Ammon's horn (tissue), 1 donor: ENCODE results near the gene MMAB.

Experiments used
- DNase-seq: peaks from one replicate; pipeline ENCODE4 v3.0.0-alpha.2; 2016; ENCODE audit warnings: low spot score

Gene MMAB

DNA sequence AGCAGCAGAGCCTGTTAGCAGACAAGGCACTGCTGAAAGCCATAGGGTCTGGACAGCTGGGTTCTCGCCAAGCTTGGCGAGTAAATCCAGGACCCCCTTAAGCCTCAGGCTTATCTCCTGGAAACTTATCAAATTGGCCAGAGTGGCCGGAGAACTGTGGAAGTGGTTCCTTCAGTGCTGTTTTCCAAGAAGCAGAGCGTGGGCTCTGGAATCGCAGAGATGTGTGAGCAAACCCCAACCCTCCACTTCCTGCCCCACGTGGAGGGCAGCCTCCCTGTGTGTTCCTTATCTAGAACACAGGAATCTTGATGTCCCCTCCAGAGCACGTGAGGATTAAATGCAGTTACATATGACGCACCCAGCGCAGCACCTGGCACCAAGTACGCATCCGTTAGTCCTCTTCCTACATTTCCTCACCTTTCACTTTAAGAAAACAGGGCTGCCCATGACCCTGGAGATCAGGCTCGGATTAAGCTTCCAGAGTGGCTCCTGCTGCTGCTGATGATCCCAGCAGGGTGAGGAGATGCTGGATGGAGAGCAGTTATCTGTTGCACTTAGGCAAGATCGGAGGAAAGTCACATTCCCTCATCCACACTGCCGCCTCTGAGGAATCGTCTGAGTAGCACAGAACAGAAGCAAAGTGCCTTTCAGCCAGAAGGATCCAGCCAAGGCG, 35.0 kb downstream of the MMAB start:
- no peak for DNase-seq

DNA sequence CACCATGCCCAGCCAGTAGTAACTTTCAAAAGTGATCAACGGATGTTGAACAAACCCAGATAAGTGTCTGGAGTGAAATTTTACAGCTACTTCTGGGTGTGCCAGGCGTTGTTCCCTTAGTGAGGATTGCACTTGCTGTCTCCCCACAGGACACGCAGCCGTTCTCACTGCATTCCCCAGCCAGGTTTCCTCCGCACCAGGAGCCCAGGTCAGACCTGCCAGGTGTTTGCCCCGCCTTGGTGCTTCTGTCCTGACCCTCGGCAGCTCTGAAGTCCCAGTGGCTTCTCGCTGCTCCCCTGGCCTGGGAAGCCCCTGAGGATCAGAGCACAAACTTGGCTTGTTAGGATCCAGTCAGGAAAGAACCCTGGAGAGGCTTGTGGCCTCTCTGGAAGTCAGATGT, 36.2 kb downstream of the MMAB start:
- DNase-seq, result no peak

DNA sequence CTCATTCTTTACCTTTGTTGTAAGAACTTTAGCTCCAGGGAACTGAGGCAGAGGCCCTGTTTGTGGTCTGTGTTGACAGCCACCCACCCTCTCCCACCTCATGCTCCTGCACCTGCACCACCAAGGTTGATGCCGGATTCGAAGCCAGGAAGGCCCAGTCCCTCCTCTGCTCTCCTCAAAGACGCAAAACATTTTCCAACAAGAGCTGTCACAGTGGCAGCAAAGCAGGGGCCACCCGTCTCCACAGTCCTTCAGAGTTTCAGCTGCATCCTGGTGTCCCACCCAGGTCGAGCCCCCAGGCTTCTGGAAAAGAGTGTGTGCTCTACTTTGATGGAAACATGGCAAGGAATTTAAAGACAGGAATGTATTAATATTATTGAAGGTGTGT, 37.4 kb downstream of the MMAB start:
- no peak for DNase-seq

DNA sequence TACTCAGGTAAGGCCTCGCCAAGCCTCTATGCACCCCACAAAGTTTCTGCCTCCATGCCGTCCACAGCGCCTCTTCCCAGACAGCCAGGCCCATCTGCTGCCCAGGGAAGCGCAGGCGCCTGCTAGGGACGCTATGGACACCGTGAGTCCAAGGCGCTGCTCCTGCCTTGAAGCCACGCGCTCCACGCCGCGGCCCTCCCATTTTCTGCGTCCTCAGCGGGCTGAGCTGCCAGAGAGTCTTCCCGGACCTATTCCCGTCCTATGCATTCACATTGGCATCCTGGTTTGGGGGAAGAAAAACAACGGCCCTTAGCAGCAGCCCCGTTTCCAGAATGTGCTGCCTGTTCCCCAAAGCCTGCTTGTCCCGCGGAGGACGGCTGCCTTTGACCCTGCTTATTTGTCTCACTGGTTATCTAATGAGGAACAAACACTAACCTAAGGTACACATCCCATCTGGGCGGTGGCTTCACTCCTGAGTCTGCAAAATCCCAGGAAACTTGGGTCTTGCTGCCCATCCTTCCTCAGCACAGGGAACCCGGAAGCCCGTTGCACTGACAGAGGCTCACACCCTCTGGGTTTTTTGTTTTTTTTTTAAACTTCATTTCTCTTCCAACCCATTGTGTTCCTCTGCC, 38.0 kb downstream of the MMAB start:
- DNase-seq, result no peak

DNA sequence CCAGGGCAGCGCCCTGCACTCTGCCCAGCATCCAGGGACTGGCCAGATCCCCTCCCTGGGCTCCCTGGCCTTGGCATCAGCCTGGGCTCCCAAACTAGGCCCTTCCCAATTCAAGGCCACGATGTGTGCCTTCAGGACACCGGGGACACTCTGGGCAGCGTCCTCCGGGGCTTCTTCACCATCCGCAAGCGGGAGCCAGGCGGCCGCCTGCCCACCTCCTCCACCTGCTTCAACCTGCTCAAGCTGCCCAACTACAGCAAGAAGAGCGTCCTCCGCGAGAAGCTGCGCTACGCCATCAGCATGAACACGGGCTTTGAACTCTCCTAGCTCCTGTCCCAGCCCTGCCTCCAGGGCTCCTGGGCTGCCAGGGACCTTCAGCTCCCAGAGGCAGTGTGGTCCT, 38.8 kb downstream of the MMAB start:
- DNase-seq, result no peak

DNA sequence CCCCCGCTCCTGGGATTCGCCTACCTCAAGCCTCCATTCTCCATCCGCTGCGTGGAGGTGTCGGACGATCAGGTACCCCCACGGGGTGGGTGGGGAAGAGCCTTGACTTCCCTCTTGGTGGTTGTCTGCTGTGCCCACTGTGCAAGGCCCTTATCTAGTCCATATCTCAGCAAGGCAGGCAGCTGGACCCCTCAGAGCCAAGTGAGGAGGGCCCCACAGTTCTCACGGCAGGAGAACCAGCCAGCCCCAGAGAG, 39.9 kb downstream of the MMAB start:
- no peak for DNase-seq

DNA sequence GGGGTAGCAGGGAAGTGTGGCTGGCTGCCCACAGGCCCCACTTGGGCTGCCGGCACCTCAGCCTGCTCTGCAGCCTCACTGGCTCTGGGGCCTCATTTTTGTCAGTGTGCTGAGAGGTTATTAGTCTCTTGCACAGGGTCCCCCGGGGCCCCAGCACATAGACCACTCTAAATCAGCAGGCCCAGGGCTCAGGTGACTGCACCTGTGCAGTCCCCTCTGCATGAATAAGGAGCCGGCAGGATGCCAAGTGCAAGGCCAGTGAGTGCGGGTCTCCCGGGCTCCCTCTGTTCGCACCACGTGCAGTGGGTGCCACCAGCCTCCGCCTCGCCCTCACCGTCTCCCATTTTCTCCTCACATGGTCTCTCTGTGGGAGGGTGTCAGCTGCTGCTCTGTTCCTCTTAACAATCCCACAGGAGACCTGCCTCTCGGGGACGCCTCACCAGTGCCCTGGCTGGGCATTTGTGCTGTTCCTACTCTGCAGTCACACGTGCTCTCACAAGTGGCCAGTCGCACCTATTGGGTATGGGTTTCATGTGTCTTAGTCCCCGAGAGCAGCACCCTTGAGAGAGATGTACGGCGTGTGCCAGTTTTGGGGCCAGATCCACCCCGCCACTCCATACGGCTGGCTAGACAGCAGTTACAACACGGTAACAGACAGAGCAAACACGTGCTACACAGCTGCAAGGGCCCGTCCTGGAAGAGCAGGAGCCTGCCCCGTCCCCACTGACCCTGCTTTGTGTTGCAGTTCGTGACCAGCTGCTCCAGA, 40.4 kb downstream of the MMAB start:
- no peak for DNase-seq

DNA sequence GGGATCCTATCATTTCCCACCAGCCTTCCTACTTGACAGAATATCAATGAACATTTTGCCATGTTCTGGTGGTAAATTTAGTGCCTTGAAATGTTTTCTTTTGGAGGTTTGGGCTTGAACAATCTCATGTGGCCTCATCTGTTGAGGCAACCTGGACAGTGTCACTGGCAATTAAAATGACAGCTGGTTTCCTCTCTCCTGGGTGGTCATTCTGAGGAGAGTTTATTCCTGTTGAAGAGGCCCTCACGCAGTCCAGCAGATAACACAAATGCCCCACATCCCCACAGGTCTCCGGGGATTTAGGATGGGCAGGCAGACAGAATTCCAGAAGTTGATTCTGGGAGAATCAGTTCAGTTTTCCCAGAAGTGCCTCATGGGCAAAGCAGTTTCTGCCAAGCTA, 41.9 kb downstream of the MMAB start:
- no peak for DNase-seq

DNA sequence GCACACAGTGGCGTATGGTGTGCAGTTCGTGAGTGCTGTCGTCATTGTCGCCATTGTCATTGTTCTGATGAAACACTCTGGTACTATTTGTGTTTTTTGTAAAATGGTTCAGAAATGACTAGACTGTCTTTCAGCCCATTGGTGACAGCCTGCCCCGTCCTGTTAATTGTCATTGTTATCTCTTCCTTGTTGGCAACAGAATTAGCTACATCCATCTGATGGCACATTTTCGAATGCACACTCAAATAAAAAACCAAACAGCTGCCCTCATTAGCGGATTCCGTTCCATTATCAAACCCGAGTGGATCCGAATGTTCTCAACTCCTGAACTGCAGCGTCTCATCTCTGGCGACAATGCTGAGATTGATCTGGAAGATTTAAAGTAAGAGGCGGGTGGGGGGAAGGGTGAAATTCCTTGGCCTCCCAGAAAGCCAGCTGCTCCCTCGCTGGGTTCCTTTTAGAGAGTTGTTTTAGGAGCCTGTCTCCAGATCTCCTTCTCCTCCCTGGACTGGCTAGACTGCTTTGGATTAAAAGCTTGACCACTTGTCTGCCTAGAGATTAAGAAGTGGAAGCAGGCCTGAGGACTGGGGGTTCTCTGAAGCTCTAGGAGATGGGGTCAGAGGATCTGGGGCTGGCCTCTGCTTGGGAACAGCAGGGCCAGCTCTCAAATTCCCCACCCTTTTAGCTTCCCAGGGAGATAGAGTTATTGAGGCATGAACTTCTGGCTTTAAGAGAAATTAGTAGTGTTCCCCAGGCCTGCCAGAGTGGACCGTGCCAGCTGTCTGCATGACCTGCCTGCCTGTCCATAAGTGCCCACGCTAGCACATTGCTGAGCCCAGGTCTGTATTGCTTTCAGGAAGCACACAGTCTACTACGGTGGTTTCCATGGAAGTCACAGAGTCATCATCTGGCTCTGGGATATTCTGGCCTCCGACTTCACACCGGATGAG, 43.3 kb downstream of the MMAB start:
- DNase-seq, result peak; percentile 60

DNA sequence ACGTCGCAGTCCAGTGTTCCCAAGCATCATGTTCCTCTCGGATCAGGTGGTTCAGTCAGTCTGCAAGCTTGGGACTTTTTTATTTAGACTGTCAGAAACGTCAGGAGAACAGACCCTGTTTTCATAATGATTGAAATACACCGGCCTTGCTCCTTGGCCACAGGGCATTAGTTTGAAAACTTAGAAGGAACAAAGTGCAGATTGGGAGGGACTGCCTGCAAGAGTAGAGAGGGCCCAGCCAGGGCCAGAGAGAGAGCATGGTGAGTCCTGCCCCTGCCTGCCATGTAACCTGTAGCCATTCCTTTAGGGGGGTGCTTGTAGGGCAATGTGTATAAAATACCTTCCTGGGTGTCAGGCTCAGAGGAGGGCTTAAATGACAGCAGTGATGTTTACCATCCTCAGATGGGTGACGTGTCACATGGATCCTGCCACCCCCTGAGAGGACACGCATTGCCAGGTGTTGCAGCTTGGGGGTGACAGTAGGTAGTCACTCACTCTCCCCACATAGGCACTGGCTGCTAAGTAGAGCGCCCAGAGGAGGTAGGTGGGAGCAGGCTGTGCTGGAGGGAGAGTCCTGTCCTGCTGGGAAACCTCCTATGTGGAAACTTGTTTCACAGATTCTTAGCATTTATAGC, 45.7 kb downstream of the MMAB start:
- DNase-seq, result no peak

DNA sequence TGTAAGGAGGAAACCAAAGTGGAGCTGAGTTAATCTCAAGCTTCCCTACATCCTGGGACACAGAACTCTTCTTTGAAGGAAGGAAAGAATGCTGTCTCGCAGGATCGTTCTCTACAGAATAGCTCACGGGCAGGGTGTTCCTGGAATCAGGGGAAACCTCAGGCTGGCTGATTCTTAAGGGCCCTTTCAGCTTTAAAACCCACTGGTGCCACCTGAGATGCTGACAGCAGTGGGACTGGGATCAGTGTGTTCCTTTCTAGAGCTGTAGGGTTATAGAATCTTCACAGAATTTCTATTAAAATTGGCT, 48.1 kb downstream of the MMAB start:
- DNase-seq, result no peak

DNA sequence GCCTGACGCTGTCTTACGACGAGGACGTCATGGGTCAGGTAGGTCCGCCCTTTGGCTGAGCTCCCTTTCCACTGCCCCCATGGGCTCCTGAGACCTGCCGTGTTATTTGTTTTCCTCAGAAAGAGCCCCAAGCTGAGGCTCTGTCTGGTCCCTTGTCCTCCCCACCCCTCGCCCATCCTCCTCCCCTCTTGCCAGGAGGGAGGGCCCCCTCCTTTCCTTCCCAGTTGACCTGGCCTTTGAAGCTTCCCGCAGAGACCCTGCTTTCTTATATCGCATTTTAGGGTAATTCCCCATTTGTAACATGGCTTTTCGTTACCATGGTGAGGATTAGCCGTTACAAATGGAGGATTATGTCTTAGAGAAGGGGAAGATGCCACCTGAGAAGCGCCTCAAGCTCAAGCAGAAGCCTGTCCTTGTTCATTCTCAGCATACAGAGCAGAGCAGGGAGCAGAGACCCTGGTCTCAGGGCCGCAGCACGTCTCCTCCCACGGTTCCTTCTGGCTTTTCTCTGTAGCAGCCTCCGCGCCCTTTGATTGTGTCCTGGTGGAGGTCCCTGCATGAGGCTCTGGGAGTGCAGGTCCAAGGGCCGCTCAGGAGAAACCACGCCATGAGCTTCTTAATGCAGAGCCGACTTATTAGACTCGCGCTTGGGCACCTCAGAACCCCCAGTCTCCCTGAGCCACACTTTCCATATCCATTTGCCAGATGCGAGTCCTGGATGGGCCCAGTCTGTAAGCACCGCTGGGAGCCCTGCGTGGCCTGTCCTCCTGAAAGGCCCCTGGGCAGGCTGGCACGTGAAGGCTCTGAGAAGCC, 48.6 kb downstream of the MMAB start:
- DNase-seq, result no peak

DNA sequence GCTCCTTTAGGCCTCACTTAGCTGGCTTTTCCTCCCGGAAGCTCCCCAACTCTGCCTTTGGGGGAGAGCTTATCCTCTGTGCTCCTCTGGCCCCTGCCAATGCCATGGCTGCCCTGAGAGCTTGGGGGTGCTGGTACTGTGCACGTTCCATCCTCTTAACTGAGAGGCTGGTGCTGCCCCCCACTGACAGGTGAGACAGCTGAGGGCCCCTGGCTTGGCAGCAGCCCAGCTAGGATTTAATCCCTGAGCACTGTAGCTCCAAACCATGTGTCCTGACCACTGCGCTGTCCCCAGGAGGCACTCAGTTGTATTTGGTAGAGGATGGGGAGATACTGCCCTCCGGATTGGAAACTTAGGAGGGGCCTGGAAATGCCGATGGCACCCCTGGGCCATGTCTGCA, 49.8 kb downstream of the MMAB start:
- no peak for DNase-seq

DNA sequence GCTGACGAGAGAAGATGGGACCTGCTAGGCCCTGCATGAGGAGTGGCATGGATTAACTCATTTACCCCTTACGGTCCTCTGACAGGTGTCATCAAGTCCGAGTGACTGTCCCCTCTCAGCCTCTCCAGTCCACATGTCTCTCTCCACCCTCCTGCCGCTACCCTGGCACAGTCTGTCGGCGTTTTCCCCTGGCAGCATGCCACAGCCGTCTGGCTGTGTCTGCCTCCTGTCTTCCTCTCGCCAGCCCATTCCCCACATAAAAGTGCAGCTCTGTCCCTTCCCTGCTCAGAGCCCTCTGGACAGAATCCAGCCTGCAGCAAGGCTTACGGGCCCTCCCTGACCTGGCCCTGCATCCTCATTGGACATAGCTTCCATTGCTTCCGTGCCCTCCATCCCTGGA, 50.2 kb downstream of the MMAB start:
- peak; percentile 58 for DNase-seq

DNA sequence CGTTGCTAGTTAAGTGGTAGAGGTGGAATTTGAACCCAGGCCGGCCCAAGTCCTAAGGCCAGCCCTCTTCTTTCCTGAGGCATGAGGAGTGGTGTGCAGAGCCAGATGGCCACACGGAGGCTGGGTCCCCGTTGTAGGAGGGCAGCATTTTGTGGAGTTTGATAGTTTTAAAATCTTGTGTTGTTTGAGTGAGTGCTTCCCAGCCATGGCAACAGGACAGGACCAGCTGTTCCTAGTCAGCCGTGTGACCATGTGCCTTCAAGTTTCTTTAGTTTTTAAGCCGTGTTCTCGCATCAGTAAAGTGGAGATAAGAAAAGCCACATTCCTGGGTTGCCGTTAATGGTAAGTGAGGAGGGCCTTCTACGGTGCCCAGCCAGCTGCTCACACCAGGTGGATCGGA, 51.5 kb downstream of the MMAB start:
- no peak for DNase-seq

DNA sequence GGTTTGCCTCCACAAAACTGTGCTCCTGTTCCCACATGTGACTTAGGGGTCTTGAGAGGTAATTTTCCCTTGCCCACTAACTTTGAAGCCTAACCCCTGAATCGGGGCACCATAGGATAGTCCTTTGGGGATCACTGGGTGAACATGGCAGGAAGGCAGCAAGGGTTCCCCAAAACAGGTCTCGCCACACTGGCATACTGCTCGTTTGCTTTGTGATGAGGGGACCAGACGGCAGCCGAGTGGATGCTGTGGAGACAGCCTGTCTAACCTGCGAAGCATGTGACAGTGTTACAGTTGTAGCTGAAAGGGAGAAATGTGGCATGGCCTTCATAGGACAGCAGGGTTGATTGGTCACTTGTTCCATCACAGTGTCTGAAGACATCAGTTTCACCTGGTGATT, 53.5 kb downstream of the MMAB start:
- DNase-seq, result no peak

DNA sequence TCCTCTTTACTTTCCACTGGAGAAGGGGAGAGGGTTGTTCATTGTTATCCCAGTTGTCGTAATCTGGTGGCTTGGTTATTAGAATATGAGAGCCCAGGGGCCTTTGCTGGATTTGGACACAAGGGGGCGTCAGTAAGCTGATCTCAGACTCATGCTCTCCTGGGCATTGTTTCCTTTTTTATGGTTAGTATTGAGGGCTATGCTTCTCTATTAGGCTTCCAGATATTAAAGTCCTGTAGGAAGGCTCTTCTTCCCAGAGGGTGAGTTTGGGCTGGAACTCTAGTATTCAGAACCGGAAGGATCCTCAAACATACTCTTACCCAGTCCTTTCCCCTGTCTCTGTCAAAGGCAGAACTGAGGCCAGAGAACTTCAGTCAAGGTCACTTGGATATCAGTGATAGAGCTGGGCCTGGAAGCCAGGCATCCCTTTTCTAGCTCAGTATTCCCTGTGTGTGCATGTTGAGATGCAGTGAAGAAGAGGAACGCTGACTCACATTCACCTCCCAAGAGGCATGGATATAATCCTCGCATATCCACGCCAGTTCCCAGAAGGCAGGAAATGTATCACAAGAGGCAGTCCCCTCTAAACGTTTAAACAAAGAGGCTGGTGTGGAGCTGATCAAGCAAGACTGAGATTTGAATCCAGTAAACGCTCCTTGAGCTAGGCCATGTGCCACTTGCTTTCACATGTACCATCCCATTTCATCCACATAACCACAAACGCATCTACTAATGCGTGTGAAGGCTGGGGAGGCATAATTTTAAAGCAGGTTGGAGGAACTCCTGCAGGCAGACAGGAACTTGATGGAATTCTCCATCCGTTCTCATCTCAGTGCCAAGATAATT, 54.3 kb downstream of the MMAB start:
- DNase-seq, result peak; percentile 84

DNA sequence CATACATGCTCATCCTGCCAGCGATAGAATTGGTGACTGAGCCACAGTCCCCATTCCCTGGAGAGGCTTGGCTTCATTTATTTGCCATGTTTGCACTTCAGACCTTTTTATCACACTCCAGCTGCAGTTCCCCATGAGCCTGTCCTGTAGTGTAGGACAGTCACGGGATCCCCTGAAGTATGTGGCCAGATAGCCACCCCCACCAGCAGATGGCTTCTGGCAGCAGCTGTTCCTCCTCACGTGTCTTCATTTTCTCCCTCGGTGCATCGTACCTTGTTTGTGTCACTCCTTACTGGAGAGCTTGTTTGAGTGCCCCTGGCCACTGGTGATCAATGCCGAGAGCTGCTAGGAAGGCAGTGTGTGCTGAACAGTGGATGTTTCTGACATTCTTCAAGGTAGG, 55.7 kb downstream of the MMAB start:
- DNase-seq, result no peak

DNA sequence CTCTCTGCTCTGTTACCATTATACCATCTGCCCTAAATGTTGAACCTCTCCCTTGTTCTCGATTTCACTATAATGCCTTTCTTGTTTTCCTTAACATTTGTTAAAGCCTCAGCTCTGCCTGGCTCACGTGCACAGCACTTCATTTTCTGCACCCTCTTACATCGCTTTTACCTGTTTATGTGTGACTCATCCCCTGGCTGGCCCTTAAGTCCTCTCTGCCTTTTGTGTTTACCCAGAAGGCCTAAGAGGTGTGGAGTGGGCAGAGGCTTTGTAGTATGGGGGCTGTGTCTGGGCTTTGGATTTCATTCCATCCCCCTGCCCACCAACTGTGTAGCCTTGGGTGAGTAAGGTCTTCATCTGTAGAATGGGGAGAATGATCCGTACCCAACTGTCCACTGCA, 59.3 kb downstream of the MMAB start:
- no peak for DNase-seq

DNA sequence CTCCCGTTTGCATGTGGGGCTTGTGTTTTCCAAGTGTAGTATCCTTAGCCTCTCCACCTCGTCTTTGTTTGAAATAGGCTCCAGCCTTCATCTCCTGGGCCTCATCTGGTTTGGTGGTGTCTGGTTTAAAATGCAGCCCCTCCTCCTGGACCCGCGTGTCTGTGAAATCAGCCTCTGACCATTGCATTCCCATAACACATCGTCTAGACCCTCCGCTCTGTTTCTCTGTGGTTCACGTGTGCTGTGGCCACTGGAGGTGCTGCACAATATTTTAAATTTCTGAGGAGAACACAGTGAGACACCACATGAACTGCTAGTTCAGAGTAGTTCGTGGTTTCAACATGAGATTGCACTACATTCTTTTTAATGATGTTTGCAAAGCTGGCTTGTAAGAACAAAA, 60.3 kb downstream of the MMAB start:
- DNase-seq, result no peak

DNA sequence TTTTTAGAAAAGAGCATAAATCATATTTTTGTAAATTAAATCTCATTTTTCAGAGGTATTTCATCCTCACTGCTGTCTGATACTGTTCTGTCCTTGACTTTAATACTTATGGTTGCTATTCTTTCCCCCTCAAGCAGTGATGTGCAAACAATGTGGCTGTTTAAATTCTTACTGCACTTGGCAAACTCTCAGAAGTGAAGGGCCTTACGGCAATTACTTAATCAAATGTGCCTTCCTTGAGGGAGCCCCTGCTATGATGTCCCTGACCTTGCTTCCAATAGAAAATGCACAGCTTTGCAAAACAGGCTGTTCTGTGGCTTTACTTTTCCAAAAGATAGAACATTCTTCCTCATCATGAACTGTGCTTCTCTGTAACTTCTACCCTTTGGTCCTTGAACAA, 60.7 kb downstream of the MMAB start:
- no peak for DNase-seq
